Large intestine (tissue), 3 donors: Measurements from ENCODE around the gene ZNF699. TPM values are rescaled to one million over a fixed set of nuclear protein-coding genes. Genes with fewer than 3 reads are reported as not detected.
A peak's percentile ranks its signal among the peaks of the same experiment; 100 is the strongest.
"Not testable (repeated sequence)": the region's sequence is repeated elsewhere in the genome, so short reads cannot be mapped to it uniquely, and the experiment has no call there.

ENCODE experiments used
- DNase-seq, 2 donors: peaks; one replicate each; pipeline versions ENCODE4 v3.0.0 to v3.0.0-alpha.2; 2013
- H3K27ac ChIP-seq: one replicate; pipeline ENCODE4 v1.5.1; 2013; ENCODE audit warnings: low read length
- H3K27me3 ChIP-seq: 2 replicates; pipeline ENCODE4 v1.6.1; 2013; ENCODE audit warnings: low read length; ENCODE audit not compliant: control insufficient read depth, insufficient read depth
- H3K36me3 ChIP-seq: 2 replicates; pipeline ENCODE4 v1.6.1; 2013; ENCODE audit warnings: low read length; ENCODE audit not compliant: control insufficient read depth, insufficient read depth
- H3K4me1 ChIP-seq: one replicate; pipeline ENCODE4 v1.6.1; 2013; ENCODE audit warnings: low read length; ENCODE audit not compliant: control insufficient read depth, insufficient read depth
- H3K4me3 ChIP-seq: one replicate; pipeline ENCODE4 v1.5.1; 2013; ENCODE audit warnings: low read length
- H3K9me3 ChIP-seq: one replicate; pipeline ENCODE4 v1.6.1; 2013; ENCODE audit warnings: mild to moderate bottlenecking, low read depth, low read length, moderate library complexity; ENCODE audit not compliant: control insufficient read depth
- WGBS: methylation state at CpG from one replicate; pipeline ENCODE4 v1.1.5; 2013; ENCODE audit warnings: low lambda C conversion rate; ENCODE audit not compliant: insufficient coverage; 5-methylcytosine and 5-hydroxymethylcytosine counted together
- polyA plus RNA-seq: library from polyadenylated mRNA; unstranded; fragments of 120-200 nt; gene quantifications from one replicate; pipeline ENCODE4 v1.2.1, GENCODE V29; 2013

Gene ZNF699
- polyA plus RNA-seq, 1 donor, result 3.5 TPM

GRCh38 chr19:9323919-9324583 lies 14.4 kb upstream of the ZNF699 start, which contains the start of gene ZNF559:
TSS of gene ZNF559 (plus strand) at chr19:9324179. CDS start at chr19:9338550, 14,371 bp downstream.
- Histone ChIP-seq H3K27ac (peak within 1 kb of the TSS; percentile 95), H3K4me3 (peak within 1 kb of the TSS; percentile 88), H3K27me3 (no peaks in the 10 kb centered on the region), H3K9me3 (peaks cover 24% of the 10 kb centered on the region), H3K4me1 (no peaks in the 10 kb centered on the region), H3K36me3 (peaks cover 3% of the 10 kb centered on the region)
- WGBS, result 0% methylated on average over 1 of the region's 48 CpGs
- DNase-seq, result peak; percentile 93 to 95

- peak in 1 of 2 donors; percentile 61 for DNase-seq
- H3K36me3 ChIP-seq, result peaks cover 2% of the 10 kb centered on the region
- H3K27me3 ChIP-seq, result no peaks in the 10 kb centered on the region
- peak overlapping the region; percentile 95 for H3K27ac ChIP-seq
- peaks cover 22% of the 10 kb centered on the region for H3K9me3 ChIP-seq
- H3K4me3 ChIP-seq, result peak overlapping the region; percentile 88
- 0% methylated on average over 1 of the region's 9 CpGs for WGBS
- H3K4me1 ChIP-seq, result no peaks in the 10 kb centered on the region
Measured at GRCh38 chr19:9323557-9323918, 13.9 kb upstream of the ZNF699 start.

- not testable (repeated sequence) for H3K27me3 ChIP-seq, H3K36me3 ChIP-seq, H3K27ac ChIP-seq, DNase-seq, H3K4me3 ChIP-seq, H3K4me1 ChIP-seq
- H3K9me3 ChIP-seq, result peaks cover 19% of the 10 kb centered on the region
- WGBS, result no CpG with 5 or more reads among the region's 10 CpGs
Measured at GRCh38 chr19:9322201-9322600, 12.6 kb upstream of the ZNF699 start.

- H3K9me3 ChIP-seq, result peaks cover 15% of the 10 kb centered on the region
- not testable (repeated sequence) for H3K27me3 ChIP-seq, H3K27ac ChIP-seq, H3K36me3 ChIP-seq, H3K4me1 ChIP-seq, H3K4me3 ChIP-seq, DNase-seq
- WGBS, result no CpG with 5 or more reads among the region's 14 CpGs
Measured at GRCh38 chr19:9321756-9322155, 12.1 kb upstream of the ZNF699 start.

- WGBS, result no CpG with 5 or more reads among the region's 23 CpGs
- H3K9me3 ChIP-seq, result peaks cover 15% of the 10 kb centered on the region
- no peak for DNase-seq
- no peak overlapping the region for H3K27ac ChIP-seq
- H3K36me3 ChIP-seq, result no peaks in the 10 kb centered on the region
- no peaks in the 10 kb centered on the region for H3K4me1 ChIP-seq
- H3K27me3 ChIP-seq, result no peaks in the 10 kb centered on the region
- no peak overlapping the region for H3K4me3 ChIP-seq
Measured at GRCh38 chr19:9321338-9321737, 11.7 kb upstream of the ZNF699 start.

- Histone ChIP-seq H3K27ac (no peak overlapping the region), H3K9me3 (no peaks in the 10 kb centered on the region), H3K27me3 (no peaks in the 10 kb centered on the region), H3K36me3 (no peaks in the 10 kb centered on the region), H3K4me3 (no peak overlapping the region), H3K4me1 (peaks cover 4% of the 10 kb centered on the region)
- DNase-seq, result no peak
- no CpG with 5 or more reads among the region's 4 CpGs for WGBS
Measured at GRCh38 chr19:9313756-9314155, 4.1 kb upstream of the ZNF699 start.

- H3K27me3 ChIP-seq, result no peaks in the 10 kb centered on the region
- 0% methylated on average over 1 of the region's 13 CpGs for WGBS
Measured at GRCh38 chr19:9309974-9310446, 372 bp upstream of the ZNF699 start.

GRCh38 chr19:9308091-9308770 lies 1.4 kb downstream of the ZNF699 start:
- no peaks in the 10 kb centered on the region for H3K27me3 ChIP-seq
- WGBS, result 67% methylated on average over 1 of the region's 10 CpGs
- H3K36me3 ChIP-seq, result peaks cover 7% of the 10 kb centered on the region
- H3K27ac ChIP-seq, result no peak overlapping the region
- H3K9me3 ChIP-seq, result peaks cover 2% of the 10 kb centered on the region
- DNase-seq, result no peak
- peaks cover 4% of the 10 kb centered on the region for H3K4me1 ChIP-seq
- no peak overlapping the region for H3K4me3 ChIP-seq

More at GRCh38 chr19:9309974-9310446, 372 bp upstream of the ZNF699 start:
- peaks cover 4% of the 10 kb centered on the region for H3K4me1 ChIP-seq
- DNase-seq, result no peak
- peak overlapping the region; percentile 76 for H3K27ac ChIP-seq
- H3K9me3 ChIP-seq, result no peaks in the 10 kb centered on the region
- peak overlapping the region; percentile 57 for H3K4me3 ChIP-seq
- no peaks in the 10 kb centered on the region for H3K36me3 ChIP-seq

- H3K36me3 ChIP-seq, result peaks cover 21% of the 10 kb centered on the region
- DNase-seq, result no peak
- no peak overlapping the region for H3K27ac ChIP-seq
- no peaks in the 10 kb centered on the region for H3K27me3 ChIP-seq
- H3K9me3 ChIP-seq, result peaks cover 2% of the 10 kb centered on the region
- WGBS, result no CpG with 5 or more reads among the region's 1 CpG
- peaks cover 4% of the 10 kb centered on the region for H3K4me1 ChIP-seq
- no peak overlapping the region for H3K4me3 ChIP-seq
Measured at GRCh38 chr19:9306443-9306842, 3.2 kb downstream of the ZNF699 start.

- peaks cover 28% of the 10 kb centered on the region for H3K9me3 ChIP-seq
- no peak overlapping the region for H3K27ac ChIP-seq
- H3K27me3 ChIP-seq, result no peaks in the 10 kb centered on the region
- no CpG with 5 or more reads among the region's 2 CpGs for WGBS
- peaks cover 33% of the 10 kb centered on the region for H3K36me3 ChIP-seq
- no peak overlapping the region for H3K4me3 ChIP-seq
- no peaks in the 10 kb centered on the region for H3K4me1 ChIP-seq
- no peak for DNase-seq
Measured at GRCh38 chr19:9296336-9296735, 13.3 kb downstream of the ZNF699 start.
